ENCODE measurements around the gene MRPS22. TPM values are rescaled to one million over a fixed set of nuclear protein-coding genes. Genes with fewer than 3 reads are reported as not detected.

The MRPS22 gene
- total RNA-seq (2022) (79.5 and 82.4 TPM in 2 replicates), Bru-seq, nascent RNA (percentile 39 among the genes with signal in this experiment), BruChase-seq, experiment 1, labeled RNA remaining after a 6-hour chase (percentile 36 among the genes with signal in this experiment), BruChase-seq, experiment 2, labeled RNA remaining after a 2-hour chase (percentile 32 among the genes with signal in this experiment)
- long read RNA-seq, transcript MRPS22-202 (8 exons, 1,099 nt): minor isoform, 13 of 180 reads
- long read RNA-seq, transcript MRPS22-201 (8 exons, 1,120 nt): major isoform, 133 of 180 reads
- long read RNA-seq, transcript MRPS22-205 (8 exons, 1,065 nt): minor isoform, 9 of 180 reads
- long read RNA-seq, transcript MRPS22-207 (7 exons, 1,774 nt): minor isoform, 6 of 180 reads
- long read RNA-seq, partial matches to known transcripts: 4 of 180 reads
- long read RNA-seq, other reads (novel, unspliced or antisense): 15 of 180 reads

DNA sequence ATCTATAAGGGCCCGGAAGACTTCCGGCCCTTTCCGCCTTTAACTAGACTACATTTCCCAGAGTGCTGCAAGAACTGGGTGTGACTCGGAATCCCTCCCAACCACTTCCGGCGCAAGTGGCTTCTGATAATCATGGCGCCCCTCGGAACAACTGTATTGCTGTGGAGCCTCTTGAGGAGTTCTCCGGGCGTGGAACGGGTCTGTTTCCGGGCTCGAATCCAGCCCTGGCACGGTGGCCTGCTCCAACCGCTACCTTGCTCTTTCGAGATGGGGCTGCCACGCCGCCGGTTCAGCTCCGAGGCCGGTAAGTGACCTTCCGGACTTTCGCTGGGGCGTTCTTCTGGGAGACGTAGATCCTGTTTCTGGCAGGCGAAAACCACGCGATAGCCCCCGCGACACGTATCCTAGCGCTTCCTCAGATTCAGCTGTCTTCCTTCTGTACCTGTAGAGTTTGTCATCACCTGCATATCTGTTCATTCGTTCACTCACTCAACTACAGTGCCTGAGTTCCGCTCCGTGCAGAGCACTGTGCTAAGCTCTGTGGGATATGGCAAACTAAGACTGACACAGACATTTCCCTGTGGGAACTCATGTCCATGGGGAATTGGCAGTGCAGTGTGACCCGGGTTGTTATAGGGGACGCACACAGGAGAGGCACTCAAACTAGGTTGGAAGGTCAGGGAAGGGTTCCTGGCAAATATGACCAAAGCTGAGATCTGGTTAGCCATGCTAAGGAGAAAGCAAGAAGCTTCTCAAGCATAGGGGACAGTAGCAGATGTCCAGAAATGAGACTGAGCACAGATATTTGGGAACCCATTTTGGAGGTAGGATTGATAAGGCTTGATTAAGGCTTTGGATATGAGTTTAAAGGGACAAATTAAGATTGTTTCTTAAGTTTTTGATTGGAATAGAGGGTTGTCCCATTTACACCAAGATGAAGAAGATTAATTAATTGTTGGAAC lies at the start of gene MRPS22:
MRPS22 (plus strand) TSS at position 126 of the 962 bp plus-strand sequence; CDS start at position 133, 7 bp downstream.
- intact Hi-C loops (cut with micrococcal nuclease; ENCODE audit: unreplicated experiment): no loop called here
- Mint-ChIP-seq H3K27ac (ENCODE audit: unreplicated experiment) (peak within 1 kb of the TSS; percentile 39), H3K4me3 (ENCODE audit: low read depth, unreplicated experiment) (no peak within 1 kb of the TSS), H3K36me3 (ENCODE audit: insufficient read depth, unreplicated experiment) (peaks cover 6% of the 10 kb centered on the region), H3K9me3 (ENCODE audit: low read depth, unreplicated experiment) (peaks cover 4% of the 10 kb centered on the region), H3K27me3 (ENCODE audit: unreplicated experiment) (peaks cover 28% of the 10 kb centered on the region), H3K4me1 (ENCODE audit: low read depth, unreplicated experiment) (no peaks in the 10 kb centered on the region)
- peak; percentile 90 for DNase-seq
- CTCF ChIA-PET: interaction anchor here (0.6 to 1.4 kb wide), 5 partner anchors 9 to 423 kb away, joined by 3 to 16 read pairs (median 3); no protein-coding TSS in a partner anchor
- BruUV-seq (replicated peaks): TSS peak; percentile 78
- TF ChIP-seq, protein P1, sequence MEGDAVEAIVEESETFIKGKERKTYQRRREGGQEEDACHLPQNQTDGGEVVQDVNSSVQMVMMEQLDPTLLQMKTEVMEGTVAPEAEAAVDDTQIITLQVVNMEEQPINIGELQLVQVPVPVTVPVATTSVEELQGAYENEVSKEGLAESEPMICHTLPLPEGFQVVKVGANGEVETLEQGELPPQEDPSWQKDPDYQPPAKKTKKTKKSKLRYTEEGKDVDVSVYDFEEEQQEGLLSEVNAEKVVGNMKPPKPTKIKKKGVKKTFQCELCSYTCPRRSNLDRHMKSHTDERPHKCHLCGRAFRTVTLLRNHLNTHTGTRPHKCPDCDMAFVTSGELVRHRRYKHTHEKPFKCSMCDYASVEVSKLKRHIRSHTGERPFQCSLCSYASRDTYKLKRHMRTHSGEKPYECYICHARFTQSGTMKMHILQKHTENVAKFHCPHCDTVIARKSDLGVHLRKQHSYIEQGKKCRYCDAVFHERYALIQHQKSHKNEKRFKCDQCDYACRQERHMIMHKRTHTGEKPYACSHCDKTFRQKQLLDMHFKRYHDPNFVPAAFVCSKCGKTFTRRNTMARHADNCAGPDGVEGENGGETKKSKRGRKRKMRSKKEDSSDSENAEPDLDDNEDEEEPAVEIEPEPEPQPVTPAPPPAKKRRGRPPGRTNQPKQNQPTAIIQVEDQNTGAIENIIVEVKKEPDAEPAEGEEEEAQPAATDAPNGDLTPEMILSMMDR (IDR thresholded peaks at IDR 0.05; ENCODE audit: unreplicated experiment): no peak

DNA sequence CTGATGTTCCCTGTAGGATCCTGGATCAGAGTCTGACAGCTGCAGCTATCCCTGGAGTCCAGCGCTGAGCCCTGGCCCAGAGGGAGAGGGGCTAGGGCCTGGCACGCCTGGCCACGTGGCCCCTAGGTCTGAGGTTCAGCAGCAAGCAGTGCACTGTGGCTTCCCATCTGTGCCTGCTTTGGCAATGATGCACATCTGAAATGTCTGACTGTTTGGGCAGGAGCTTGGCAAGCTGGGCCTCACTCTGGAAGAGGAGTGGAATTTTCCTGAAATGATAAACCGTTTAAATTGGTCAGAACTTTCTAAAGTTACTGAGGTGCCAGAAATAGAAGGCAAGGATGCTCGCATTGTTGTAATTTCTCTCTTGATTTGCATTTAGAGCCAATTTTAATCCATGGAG lies 48.8 kb upstream of the MRPS22 start:
- no peaks in the 10 kb centered on the region for H3K9me3 Mint-ChIP-seq (ENCODE audit: low read depth, unreplicated experiment)
- no peak overlapping the region for H3K4me3 Mint-ChIP-seq (ENCODE audit: low read depth, unreplicated experiment)
- TF ChIP-seq, protein P1 (IDR thresholded peaks at IDR 0.05; ENCODE audit: unreplicated experiment): no peak
- no peaks in the 10 kb centered on the region for H3K27me3 Mint-ChIP-seq (ENCODE audit: unreplicated experiment)
- BruUV-seq (replicated peaks): no TSS peak
- no peak for DNase-seq
- intact Hi-C loops (cut with micrococcal nuclease; ENCODE audit: unreplicated experiment): no loop called here
- peaks cover 5% of the 10 kb centered on the region for H3K36me3 Mint-ChIP-seq (ENCODE audit: insufficient read depth, unreplicated experiment)
- H3K27ac Mint-ChIP-seq (ENCODE audit: unreplicated experiment): no peak overlapping the region
- CTCF ChIA-PET: interaction anchor here (1.4 kb wide), 1 partner anchor 10 kb away, joined by 3 read pairs; no protein-coding TSS in a partner anchor
- peaks cover 52% of the 10 kb centered on the region for H3K4me1 Mint-ChIP-seq (ENCODE audit: low read depth, unreplicated experiment)

DNA sequence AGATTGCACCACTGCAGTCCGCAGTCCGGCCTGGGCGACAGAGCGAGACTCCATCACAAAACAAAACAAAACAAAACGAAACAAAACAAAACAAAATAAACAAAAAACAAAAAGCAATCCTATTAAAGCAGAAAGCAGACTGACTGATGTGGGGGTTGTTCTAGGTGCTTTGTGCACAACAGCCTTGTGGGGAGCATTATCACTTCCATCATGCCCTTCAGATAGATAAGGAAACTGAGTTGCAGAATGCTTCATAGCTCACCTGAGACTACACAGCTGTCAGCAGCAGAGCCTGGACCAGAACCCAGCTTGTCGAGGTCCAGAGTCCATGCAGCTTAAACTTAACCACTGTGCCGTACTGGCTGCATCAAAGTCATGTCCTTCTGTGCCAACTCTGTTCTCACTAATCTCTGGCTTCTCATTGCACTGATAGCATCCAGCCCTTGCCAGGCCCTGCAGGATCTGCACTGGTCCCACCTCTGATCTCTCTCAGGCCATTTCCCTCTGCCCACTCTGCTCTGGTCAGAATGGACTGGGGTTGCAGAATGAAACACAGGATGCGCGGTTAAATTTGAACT lies 47.6 kb upstream of the MRPS22 start:
- BruUV-seq (replicated peaks): no TSS peak
- intact Hi-C loops (cut with micrococcal nuclease; ENCODE audit: unreplicated experiment): no loop called here
- Mint-ChIP-seq H3K4me1 (ENCODE audit: low read depth, unreplicated experiment) (peaks cover 61% of the 10 kb centered on the region), H3K27me3 (ENCODE audit: unreplicated experiment) (no peaks in the 10 kb centered on the region), H3K9me3 (ENCODE audit: low read depth, unreplicated experiment) (no peaks in the 10 kb centered on the region), H3K27ac (ENCODE audit: unreplicated experiment) (no peak overlapping the region), H3K4me3 (ENCODE audit: low read depth, unreplicated experiment) (no peak overlapping the region), H3K36me3 (ENCODE audit: insufficient read depth, unreplicated experiment) (peaks cover 6% of the 10 kb centered on the region)
- no peak for DNase-seq
- TF ChIP-seq, protein P1 (IDR thresholded peaks at IDR 0.05; ENCODE audit: unreplicated experiment): no peak
- CTCF ChIA-PET: interaction anchor here (1.4 kb wide), 1 partner anchor 11 kb away, joined by 3 read pairs; no protein-coding TSS in a partner anchor

Measured in Calu3 (cell line).